NB4 (cell line): ENCODE results near the gene LTA4H.

Experiments used
- CTCF ChIP-seq: IDR thresholded peaks from one replicate; pipeline ENCODE4 v1.5.1; 2012; ENCODE audit warnings: low read depth, low read length
- MAX ChIP-seq: IDR thresholded peaks from 2 replicates; pipeline ENCODE4 v1.6.1; 2011; ENCODE audit warnings: low read depth, low read length
- POLR2A ChIP-seq: IDR thresholded peaks from 2 replicates; pipeline ENCODE4 v1.6.1; 2011; ENCODE audit warnings: mild to moderate bottlenecking; ENCODE audit not compliant: insufficient read length; ENCODE audit errors: extremely low read depth

GRCh38 chr12:96048393-96048969 lies 13.1 kb upstream of the LTA4H start:
- TF ChIP-seq CTCF, result no peak
- no peak for TF ChIP-seq MAX
- no peak for TF ChIP-seq POLR2A
